ENCODE data around the gene GPRIN3. TPM values are rescaled to one million over a fixed set of nuclear protein-coding genes. Genes with fewer than 3 reads are reported as not detected.
"Not testable (repeated sequence)": the region's sequence is repeated elsewhere in the genome, so short reads cannot be mapped to it uniquely, and the experiment has no call there.

GPRIN3 gene
- total RNA-seq, 1 donor from 2014 or later, result 34.2 TPM

- intact Hi-C loops (cut with DNase I), result no loop called here
- no peak for TF ChIP-seq CTCF (IDR thresholded peaks at IDR 0.05)
- no peak for ATAC-seq
These were observed 6.7 kb upstream of the GPRIN3 start for GRCh38 chr4:89314291-89314690.

GRCh38 chr4:89312066-89312465 is 4.5 kb upstream of the GPRIN3 start:
- H3K27me3 ChIP-seq (ENCODE audit: low read depth), result no peaks in the 10 kb centered on the region
- no peak overlapping the region for H3K4me3 ChIP-seq
- H3K36me3 ChIP-seq, result no peaks in the 10 kb centered on the region
- no peak overlapping the region for H3K27ac ChIP-seq
- H3K4me1 ChIP-seq, result peaks cover 20% of the 10 kb centered on the region
- DNase-seq, result no peak
- intact Hi-C loops (cut with DNase I), result no loop called here
- no peak for ATAC-seq
- no peaks in the 10 kb centered on the region for H3K9me3 ChIP-seq
- TF ChIP-seq CTCF (IDR thresholded peaks at IDR 0.05), result no peak

More at GRCh38 chr4:89314291-89314690, 6.7 kb upstream of the GPRIN3 start:
- H3K4me3 ChIP-seq, result no peak overlapping the region
- H3K27ac ChIP-seq, result no peak overlapping the region
- peaks cover 18% of the 10 kb centered on the region for H3K4me1 ChIP-seq
- H3K27me3 ChIP-seq (ENCODE audit: low read depth), result no peaks in the 10 kb centered on the region
- H3K36me3 ChIP-seq, result no peaks in the 10 kb centered on the region
- no peaks in the 10 kb centered on the region for H3K9me3 ChIP-seq
- no peak for DNase-seq

- Histone ChIP-seq H3K4me1 (peaks cover 14% of the 10 kb centered on the region), H3K27ac (no peak overlapping the region), H3K36me3 (no peaks in the 10 kb centered on the region), H3K4me3 (no peak overlapping the region), H3K27me3 (ENCODE audit: low read depth) (no peaks in the 10 kb centered on the region), H3K9me3 (no peaks in the 10 kb centered on the region)
- ATAC-seq (no peak), DNase-seq (no peak)
- intact Hi-C loops (cut with DNase I), result no loop called here
- no peak for TF ChIP-seq CTCF (IDR thresholded peaks at IDR 0.05)
These were observed 3.8 kb upstream of the GPRIN3 start for GRCh38 chr4:89311433-89311832.

- not testable (repeated sequence) for ATAC-seq, DNase-seq
These were observed 1.6 kb upstream of the GPRIN3 start for GRCh38 chr4:89309154-89309553.

GRCh38 chr4:89308161-89308500 is 531 bp upstream of the GPRIN3 start:
- ATAC-seq, result peak; percentile 15 to 42
- intact Hi-C loops (cut with DNase I), result no loop called here
- DNase-seq, result no peak
- Histone ChIP-seq H3K27ac (peak overlapping the region; percentile 86), H3K9me3 (no peaks in the 10 kb centered on the region), H3K4me3 (peak overlapping the region; percentile 73), H3K36me3 (no peaks in the 10 kb centered on the region), H3K27me3 (ENCODE audit: low read depth) (no peaks in the 10 kb centered on the region), H3K4me1 (peaks cover 18% of the 10 kb centered on the region)
- TF ChIP-seq CTCF (IDR thresholded peaks at IDR 0.05), result no peak

More at GRCh38 chr4:89309154-89309553, 1.6 kb upstream of the GPRIN3 start:
- H3K27ac ChIP-seq; intact Hi-C loops (cut with DNase I); H3K9me3 ChIP-seq; H3K4me3 ChIP-seq; H3K36me3 ChIP-seq; H3K27me3 ChIP-seq (ENCODE audit: low read depth): not testable (repeated sequence)
- H3K4me1 ChIP-seq, result peaks cover 18% of the 10 kb centered on the region

- peak overlapping the region; percentile 73 for H3K4me3 ChIP-seq
- H3K27ac ChIP-seq, result peak overlapping the region; percentile 86
- peaks cover 18% of the 10 kb centered on the region for H3K4me1 ChIP-seq
- no peak for DNase-seq
- H3K9me3 ChIP-seq, result no peaks in the 10 kb centered on the region
- no peaks in the 10 kb centered on the region for H3K27me3 ChIP-seq (ENCODE audit: low read depth)
- no peaks in the 10 kb centered on the region for H3K36me3 ChIP-seq
- ATAC-seq, result no peak
- intact Hi-C loops (cut with DNase I), result no loop called here
- no peak for TF ChIP-seq CTCF (IDR thresholded peaks at IDR 0.05)
These were observed 488 bp downstream of the GPRIN3 start for GRCh38 chr4:89307178-89307445.
